ENCODE data around the gene KLF16. TPM values are rescaled to one million over a fixed set of nuclear protein-coding genes. Genes with fewer than 3 reads are reported as not detected.

KLF16 gene
- total RNA-seq, 1 donor, result 10.4 TPM

- no peak overlapping the region for H3K4me3 ChIP-seq (ENCODE audit: low read depth, low read length)
Measured at GRCh38 chr19:1850809-1851653, 12.3 kb downstream of the KLF16 start.

DNA sequence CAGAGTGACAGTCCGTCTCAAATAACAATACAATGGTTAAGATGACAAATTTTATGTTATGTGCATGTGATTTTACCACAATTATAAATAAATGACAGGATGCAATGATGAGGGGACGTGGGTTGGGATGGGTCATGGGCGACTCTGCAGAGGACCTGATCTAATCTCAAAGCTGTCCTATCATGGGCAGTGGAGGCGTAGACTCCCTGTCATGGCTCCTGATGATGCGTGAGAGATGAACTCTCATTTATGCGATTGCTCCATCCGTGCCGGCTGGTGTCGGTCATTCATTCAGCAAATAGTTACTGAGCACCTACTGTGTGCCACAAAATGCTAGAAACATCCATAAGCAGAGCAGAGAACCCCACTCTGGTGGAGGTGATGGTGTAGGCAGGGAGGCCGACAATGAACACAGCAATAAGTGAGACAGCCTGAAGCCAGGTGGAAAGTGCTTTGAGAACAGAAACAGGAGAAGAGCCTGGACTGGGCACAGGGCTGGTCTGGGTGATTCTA is 13.4 kb downstream of the KLF16 start:
- no peak overlapping the region for H3K4me3 ChIP-seq (ENCODE audit: low read depth, low read length)
- no peak for DNase-seq (ENCODE audit: low read depth)
- TF ChIP-seq, protein P1, sequence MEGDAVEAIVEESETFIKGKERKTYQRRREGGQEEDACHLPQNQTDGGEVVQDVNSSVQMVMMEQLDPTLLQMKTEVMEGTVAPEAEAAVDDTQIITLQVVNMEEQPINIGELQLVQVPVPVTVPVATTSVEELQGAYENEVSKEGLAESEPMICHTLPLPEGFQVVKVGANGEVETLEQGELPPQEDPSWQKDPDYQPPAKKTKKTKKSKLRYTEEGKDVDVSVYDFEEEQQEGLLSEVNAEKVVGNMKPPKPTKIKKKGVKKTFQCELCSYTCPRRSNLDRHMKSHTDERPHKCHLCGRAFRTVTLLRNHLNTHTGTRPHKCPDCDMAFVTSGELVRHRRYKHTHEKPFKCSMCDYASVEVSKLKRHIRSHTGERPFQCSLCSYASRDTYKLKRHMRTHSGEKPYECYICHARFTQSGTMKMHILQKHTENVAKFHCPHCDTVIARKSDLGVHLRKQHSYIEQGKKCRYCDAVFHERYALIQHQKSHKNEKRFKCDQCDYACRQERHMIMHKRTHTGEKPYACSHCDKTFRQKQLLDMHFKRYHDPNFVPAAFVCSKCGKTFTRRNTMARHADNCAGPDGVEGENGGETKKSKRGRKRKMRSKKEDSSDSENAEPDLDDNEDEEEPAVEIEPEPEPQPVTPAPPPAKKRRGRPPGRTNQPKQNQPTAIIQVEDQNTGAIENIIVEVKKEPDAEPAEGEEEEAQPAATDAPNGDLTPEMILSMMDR (IDR thresholded peaks at IDR 0.05; ENCODE audit: insufficient read depth, low read depth, low read length), result no peak

More at GRCh38 chr19:1850809-1851653, 12.3 kb downstream of the KLF16 start:
- DNase-seq (ENCODE audit: low read depth), result no peak
- TF ChIP-seq, protein P1 (IDR thresholded peaks at IDR 0.05; ENCODE audit: insufficient read depth, low read depth, low read length), result no peak

DNA sequence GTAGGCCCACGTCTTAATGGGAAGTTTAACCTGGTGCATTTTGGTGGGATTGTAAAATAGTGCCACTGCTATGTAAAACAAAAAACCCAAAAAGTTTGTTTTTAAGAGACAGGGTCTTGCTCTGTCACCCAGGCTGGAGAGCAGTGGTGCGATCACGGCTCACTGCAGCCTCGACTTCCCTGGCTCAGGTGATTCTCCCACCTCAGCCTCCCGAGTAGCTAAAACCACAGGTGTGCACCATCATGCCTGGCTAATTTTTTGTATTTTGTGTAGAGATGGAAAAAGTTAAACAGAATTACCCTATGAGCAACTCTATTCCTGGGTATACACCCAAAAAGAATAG is 14.3 kb downstream of the KLF16 start:
- no peak overlapping the region for H3K4me3 ChIP-seq (ENCODE audit: low read depth, low read length)
- TF ChIP-seq, protein P1 (IDR thresholded peaks at IDR 0.05; ENCODE audit: insufficient read depth, low read depth, low read length), result no peak
- no peak for DNase-seq (ENCODE audit: low read depth)

DNA sequence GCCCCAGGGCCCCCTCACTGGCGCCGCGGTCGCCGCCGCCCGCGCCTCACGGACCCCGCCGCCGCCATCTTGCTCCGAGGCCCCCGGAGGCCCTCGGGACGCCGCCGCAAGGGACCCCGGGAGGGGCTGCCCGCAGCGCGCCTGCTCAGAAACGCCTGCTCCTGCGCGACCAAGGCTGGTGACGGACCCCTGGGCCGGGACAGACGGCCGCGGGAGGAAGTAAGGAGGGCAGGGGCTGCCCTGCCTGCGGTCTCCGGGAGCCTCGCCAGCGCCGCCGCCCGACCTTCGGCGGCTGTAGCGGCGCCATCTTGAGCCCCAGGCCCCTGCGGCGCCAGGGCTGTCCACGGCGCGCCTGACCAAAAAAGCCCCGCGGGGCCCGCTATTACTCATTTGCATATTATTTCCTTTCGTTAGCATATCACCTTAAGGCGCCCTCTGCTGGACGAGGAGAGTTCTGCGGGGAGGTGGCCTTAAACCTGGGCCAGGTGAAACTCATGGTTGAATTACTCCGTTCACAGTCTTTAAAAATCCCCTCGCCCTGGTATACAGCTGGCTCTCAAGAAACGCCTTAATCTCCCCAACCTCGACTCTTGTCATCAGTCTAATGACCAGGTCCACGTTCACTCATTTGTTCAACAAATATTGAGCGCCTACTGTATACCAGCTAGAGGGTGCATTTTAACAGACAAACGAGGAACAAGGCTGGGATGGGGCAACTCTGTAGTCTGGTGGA is 14.8 kb downstream of the KLF16 start, which contains the start of gene REXO1:
Gene REXO1 (minus strand): TSS at position 85 of the 733 bp plus-strand sequence. CDS start 125 bp downstream, outside the sequence.
- H3K4me3 ChIP-seq (ENCODE audit: low read depth, low read length), result peak within 1 kb of the TSS; percentile 94
- DNase-seq (ENCODE audit: low read depth), result peak; percentile 96
- TF ChIP-seq, protein P1 (IDR thresholded peaks at IDR 0.05; ENCODE audit: insufficient read depth, low read depth, low read length), result peak; percentile 87

DNA sequence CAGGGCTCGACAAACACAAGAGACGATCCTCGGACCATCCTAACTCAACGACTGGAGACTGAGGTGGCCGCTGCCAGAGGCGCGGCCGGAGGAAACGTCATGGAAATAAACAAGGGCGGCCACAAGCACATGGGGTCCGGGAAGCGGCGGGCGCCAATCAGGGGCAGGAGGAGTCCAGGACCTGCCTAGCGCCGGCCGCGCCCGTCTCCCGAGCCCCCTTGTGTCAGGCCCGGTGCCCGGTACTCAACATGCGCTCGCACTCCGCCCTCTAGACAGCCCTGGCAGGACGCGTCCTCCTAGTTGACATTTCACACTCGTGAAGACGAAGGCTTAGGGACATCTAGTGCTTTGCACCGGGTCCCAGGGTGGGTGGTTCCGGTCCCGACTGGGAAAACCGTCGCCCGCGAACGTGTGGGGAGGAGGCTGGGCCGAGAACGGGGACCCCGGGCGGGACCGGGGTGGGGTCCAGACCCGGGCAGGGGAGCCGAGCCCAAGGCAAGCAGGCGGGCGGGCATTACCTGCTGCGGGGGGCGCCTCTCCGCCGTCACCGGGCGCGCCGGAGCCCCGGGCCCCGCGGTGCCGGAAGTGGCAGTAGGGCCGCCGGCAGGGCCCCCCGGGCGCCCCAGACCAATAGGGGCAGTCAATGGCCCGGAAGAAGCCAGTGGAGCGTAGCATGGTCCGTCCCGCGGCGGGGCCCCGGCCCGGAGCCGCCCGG is 15.5 kb downstream of the KLF16 start:
- TF ChIP-seq, protein P1 (IDR thresholded peaks at IDR 0.05; ENCODE audit: insufficient read depth, low read depth, low read length), result no peak
- peak overlapping the region; percentile 94 for H3K4me3 ChIP-seq (ENCODE audit: low read depth, low read length)
- peak; percentile 77 for DNase-seq (ENCODE audit: low read depth)

DNA sequence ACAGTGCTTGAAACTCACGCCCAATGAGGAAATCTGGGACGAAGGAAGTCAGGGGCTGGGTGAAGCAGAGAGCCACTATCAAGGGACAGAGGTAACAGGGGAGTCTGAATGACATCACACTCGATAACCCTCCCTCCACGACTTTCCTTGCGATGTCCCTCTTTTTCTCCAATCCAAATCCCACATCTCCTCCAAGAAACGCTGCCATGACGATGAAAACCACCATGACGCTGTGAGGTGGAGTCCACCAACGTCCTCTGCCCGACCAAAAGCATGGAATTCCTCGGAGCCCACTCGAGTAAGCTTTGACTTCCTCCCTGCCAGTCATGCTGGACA is 16.1 kb downstream of the KLF16 start:
- TF ChIP-seq, protein P1 (IDR thresholded peaks at IDR 0.05; ENCODE audit: insufficient read depth, low read depth, low read length), result no peak
- DNase-seq (ENCODE audit: low read depth), result no peak
- peak overlapping the region; percentile 94 for H3K4me3 ChIP-seq (ENCODE audit: low read depth, low read length)
